GM21723 (cell line): ENCODE data around the gene KCNAB2.

Experiments
- ATAC-seq: cut with Tn5 transposase; IDR thresholded peaks from one replicate; pipeline ENCODE4 v1.9.1; 2021; ENCODE audit warnings: mild to moderate bottlenecking, moderate library complexity; ENCODE audit not compliant: unreplicated experiment

The KCNAB2 gene

DNA sequence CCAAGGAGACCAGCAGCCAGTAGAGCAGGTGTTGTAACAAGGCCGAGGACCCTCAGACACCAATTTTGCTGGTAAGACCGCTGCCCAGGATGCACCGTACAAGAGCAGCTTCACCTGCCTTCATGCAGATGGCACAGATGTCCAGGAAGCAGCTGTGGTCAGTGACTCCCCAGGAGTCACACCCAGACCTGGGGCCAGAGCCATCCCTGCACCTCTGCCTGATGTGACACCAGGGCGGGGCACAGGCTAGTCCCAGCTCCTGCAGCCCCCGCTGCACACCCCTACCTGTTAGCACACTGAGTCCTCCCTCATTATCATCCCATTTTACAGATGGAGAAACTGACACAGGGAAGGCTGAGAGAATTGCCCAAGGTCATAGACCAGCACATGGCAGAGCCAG, 16.3 kb upstream of the KCNAB2 start:
- ATAC-seq: no peak

DNA sequence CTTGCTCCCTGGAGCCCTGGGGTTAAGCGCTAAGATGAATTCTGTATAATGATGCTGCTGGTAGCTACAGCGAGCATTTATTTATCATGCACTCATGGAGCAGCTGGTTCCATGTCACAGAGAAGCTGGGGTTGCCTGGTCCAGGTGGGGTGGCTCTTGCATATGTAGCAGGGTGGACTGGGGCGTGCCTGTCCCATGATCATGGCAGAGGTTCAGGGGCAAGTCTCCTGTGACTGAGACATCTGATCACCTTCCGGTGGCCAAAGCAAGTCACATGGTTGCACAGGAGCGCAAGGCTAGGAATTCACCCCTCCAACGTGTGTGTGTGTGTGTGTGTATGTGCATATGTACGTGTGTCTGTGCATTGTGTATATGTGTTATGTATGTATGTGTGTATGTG, 15.6 kb upstream of the KCNAB2 start:
- no peak for ATAC-seq

DNA sequence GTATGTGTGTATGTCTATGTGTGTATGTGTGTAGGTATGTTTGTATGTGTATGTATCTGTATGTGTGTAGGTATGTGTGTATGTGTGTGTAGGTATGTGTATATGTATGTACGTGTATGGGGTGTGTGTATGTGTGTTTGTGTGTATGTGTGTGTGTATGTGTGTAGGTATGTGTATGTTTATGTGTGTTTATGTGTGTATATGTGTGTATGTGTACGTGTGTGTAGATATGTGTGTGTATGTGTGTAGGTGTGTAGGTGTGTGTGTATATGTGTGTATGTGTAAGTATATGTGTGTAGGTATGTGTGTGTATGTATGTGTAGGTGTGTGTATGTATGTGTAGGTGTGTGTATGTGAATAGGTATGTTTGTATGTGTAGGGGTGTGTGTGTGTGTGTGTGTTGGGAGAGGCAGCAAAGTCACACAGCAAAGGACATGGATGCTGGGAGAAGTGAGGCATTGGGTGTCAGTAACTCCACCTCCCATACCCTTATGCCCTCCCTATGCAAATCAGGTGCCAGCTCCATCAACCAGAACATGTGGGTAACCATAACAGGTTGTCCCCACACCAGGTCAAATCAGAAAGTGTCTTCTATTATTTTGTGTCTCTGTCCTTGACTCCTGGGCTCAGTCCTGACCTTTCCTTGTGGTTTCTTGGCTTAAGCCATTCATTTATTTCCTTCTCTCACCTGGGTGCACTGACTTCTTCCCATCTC, 15.0 kb upstream of the KCNAB2 start:
- ATAC-seq: no peak

DNA sequence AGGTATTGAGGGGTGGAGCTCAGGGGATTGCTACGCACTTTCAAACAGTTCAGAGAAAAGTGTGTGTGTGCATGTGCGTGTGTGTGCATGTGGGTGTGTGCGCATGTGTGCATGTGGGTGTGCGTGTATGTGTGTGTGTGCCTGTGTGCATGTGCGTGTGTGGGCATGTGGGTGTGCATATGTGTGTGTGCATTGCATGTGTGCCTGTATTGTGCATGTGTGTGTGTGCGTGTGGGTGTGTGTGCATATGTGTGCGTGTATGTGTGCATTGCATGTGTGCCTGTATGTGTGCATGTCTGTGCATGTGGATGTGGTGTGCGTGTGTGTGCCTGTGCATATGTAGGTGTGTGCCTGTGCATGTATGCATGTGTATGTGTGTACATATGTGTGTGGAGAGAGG, 12.6 kb upstream of the KCNAB2 start:
- no peak for ATAC-seq

DNA sequence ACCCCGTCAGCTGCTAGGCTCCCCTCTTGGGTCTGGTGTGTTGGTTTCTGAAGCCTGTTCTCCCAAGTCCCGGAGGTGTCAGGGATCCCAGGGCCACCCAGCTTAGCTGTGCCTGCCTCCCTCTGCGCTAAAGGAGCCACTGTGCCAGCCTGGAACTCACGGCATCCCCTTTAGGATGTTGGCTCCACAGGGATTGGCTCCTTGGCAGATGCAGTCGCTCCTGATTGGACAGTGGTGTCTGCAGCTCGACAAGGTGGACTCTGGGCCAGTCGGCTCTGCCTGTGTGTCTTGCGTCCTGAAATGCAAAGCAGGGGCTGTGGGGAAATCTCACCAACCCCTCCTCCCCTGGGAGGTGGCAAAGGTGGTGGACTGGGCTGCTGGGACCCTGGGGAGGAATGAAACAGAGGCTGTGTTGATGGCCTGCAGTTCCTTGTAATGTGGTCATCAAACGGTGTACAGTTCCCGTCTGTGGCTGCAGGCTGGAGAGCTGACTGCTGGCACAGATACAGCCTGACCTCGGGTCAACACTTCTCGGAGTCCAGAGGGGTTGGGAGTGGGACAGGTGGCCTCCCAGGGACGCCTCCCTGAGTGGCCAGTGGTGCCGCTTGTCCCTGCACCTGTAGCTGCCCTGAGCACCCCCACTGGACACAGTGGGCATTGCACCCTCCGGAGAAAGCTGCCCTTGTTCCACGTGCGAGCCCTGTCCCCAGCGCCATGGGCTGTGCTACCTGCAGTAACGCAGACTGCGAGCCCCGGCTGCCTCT, 11.5 kb upstream of the KCNAB2 start:
- no peak for ATAC-seq

DNA sequence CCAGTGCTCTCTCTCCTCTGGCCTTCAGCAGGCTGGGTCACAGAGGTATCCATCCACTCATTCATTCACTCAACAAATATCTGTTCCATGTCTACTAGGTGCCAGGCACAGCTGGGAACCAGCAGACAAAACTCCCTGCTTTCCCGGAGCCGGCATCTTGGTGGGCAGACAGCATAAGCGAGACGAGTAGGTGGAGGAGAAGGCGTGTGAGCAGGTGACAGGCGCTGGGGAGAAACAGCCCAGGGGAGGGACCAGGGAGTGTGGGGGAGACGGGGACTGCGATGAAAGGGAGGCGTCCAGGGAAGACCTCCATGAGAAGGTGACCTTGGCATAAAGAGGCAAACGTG, 11.0 kb upstream of the KCNAB2 start:
- ATAC-seq: no peak

DNA sequence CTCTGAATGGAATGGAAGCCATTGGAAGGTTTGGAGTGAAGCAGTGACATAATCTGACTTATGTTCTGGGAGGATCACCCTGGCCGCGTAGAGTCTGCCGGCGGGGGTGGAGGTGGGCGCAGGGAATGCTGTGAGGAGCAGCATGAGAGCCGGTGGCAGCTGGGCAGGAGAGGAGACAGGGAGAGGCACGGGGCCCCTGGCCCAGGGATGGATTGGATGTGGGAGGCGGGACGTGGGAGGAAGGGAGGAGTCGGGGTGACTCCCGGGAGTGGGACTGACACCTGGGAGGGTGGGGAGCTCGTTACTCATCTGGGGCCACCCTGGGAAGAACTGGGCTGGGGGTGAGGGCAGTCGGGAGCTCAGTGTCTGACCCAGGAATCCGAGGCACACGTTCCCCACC, 10.4 kb upstream of the KCNAB2 start:
- no peak for ATAC-seq

DNA sequence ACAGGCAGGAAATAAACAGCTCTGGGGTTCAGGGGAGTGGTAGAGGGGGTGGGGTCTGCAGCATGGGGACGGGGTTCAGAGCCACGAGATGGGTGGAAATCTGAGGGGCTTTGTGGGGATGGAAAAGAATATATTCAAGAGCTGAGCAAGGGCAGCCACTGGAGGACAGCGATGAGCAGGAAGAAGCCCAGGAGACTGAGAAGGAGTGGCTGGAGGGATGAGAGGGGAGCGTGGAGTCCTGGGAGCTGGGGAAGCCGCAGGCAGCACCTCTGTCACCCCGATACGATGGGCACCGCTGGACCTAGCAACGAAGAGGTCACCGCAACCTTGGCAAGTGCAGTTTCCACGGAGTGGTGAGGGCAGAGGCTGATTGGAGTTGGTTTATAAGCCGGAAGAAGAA, 10.0 kb upstream of the KCNAB2 start:
- no peak for ATAC-seq

DNA sequence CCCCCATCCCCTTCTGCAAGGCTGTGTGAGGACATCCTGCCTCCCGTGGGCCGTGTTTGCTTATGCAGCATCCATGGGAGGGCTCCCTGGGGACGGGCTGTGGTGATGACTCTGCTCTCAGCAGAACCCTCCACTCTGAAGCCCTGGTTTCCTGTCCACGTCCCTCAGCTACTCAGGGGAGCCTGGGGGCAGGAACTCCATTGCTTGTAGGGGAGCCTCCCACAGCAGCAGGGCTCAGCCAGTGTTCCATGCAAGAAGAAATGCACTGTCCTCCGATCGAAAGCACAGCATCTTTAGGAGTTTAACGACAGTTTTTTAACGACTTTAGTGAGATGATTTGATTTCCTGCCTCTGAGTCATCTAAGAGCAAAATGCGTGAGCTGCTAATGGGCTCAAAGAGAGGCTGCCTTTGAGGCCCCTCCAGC, 8.3 kb upstream of the KCNAB2 start:
- ATAC-seq: no peak

DNA sequence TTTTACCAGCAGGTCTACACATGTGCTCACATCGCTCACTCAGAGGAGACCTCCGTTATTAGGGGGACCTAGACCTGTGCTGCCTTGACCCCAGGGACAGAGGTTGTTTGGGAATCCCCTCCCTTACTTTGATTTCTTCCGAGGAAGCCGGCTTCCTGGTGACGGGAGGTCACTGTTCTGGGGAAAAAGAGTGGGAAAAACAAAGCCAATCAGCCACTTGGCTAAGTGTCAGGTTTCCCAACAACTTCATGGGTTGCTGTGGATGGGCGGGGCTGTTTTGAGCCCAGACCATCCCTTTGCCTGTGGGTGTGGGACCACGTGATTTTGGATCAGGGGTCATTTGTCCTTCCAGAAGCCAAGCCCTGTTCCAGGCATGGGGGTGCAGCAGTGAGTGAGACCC, 7.1 kb upstream of the KCNAB2 start:
- no peak for ATAC-seq

DNA sequence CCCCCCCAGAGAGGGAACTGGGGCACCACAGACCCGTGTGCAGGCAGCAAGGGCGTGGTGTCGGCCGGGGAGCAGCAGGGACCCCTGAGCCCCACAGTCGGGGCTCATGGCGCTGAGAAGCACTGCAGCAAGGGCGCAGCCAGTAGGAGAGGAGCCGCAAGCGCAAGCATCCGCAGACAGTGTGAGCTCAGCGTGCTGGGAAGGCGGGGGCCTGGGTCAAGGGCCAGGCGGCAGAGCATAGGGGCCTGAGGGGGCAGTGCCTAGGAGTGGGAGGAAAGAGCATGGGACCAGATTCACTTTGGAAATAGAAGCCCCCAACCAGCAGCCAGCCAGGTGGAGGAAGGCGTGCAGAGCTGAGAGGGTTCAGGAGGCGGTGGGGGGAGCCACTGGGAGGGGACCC, 6.7 kb upstream of the KCNAB2 start:
- ATAC-seq: no peak

DNA sequence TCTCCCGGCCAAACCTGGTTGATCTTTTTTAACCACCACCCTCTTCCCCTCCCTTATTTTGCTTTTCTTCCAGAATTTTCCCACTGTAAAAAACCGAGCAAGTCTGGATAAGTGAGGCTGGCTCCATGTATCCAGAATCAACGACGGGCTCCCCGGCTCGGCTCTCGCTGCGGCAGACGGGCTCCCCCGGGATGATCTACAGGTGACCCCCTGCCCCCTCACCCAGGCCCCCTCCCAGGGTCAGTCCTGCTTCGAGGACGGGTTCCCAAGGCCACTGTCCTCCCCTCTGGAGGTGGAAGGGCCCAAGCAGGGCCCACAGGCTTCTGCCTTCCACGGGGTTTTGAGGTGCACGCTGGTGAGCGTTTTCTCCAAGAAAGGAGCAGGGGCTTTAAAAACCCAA, 5.2 kb upstream of the KCNAB2 start:
- no peak for ATAC-seq

DNA sequence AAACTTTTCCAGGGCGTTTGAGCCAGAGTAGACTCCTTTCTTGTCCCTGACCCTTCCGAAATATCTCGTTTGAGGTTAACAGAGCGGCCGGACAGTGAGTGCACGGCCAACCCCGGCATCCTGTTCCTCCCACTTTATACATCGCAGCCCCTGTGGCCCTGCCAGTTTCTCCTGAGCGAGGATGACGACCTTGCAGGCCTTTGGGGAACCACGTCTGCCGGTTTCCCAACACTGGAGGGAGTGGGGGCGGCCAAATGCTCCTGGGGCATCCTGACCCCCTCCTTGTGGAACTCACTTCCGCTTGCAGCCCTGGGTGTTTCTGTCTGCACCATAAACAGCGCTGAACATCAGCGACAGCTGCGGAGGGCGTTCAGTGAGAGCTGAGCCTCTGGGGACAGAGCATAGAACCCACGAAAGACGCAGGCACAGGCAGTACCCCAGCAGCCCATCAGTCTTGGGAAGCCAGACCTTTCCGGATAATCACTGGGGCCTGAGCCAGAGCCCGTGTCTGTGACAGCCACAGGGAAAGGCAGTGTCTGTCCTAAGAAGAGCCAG, 4.8 kb upstream of the KCNAB2 start:
- ATAC-seq: no peak

DNA sequence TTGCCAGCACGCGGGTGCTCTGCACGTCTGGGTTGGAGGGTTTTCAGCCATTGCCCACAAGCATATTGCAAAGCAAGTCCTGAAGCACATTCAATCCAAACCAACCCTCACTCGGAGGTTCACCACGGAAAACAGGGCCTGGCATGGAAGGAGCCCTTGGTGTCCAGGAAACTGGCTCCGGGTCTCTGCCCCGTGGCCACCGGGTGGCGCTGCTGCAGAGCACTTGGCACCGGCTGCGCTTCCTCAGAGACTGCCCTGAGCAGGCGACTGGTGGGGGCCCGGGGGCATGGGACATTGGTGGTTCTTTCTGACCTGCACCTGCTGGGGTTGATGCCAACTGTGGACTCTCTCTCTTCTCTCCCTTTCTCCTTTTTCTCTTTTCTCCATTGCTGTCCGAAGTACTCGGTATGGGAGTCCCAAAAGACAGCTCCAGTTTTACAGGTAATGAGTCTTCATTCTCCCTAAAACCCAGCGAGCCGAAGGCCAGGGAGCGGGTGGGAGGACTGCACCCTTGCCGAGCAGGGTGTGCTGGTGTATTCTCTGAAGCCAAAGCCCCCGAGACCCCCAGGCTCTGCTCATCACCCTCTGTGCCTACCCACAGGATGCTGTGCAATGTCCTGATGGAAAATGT, 4.1 kb upstream of the KCNAB2 start:
- no peak for ATAC-seq

DNA sequence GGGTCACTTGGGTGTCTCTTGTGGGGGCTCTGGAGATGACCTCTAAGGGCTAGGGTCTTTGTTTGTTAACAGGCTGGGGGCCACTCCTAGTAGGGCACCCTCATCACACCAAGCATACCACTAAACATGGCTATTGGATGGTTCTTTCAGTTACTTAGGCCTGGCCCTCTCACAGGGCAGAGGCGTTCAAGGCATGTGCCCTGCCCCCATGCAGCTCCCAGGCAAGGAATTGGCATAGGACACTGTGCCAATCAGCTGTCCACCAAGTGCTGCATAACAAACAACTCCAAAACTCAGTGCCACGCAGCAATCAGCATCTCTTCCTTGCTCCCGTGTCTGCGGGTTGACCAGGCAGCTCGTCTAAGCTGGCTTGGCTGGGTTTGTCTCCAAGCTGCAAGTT, 2.1 kb upstream of the KCNAB2 start:
- no peak for ATAC-seq

DNA sequence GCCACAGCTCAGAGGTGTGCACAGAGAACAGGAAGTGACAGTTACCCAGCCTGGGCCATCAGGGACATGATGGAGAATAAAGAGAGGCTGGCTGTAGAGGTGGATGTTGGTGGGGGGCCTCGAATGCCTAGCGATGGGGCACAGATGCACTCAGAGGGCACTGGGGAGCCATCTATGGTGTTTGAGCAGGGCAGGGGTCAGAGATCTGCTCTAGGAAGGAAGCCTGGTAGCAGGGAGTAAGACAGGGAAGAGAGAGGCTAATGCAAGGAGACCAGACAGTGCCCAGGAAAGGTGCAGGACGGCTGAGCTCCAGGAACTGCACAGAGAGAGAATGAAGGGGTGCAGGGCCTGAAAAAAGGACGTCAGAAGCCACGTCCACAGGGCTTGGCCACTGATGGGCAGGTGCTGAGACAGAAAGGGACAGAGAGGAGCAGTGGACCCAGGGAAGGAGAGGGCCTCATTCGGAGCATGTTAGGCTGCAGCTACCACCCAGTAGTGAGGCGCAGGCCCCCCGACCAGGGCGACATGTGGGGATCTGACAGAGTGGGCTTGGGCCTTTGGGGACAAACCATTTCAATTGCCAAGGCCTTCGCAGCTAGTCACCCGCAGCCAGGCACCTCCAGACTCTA, 1.1 kb upstream of the KCNAB2 start:
- ATAC-seq: no peak

DNA sequence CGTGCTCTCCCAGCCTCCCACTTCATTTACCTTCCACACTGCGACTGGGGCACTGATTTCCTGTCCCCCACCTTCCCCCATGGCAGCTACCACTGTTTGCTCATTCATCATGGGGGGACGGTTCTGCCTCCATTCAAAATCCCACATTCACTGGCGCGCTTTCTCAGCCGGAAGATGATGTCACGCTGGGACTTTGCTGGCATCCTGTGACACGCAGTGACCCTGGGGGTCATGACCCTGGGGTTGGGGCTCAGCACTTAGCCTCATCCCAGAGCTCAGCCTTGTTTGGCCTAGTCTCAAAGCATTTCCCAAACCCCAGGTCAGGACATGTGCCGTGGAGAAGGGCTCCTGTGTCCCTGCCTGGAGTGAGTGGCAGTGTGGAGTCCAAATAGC, 582 bp upstream of the KCNAB2 start:
- no peak for ATAC-seq

DNA sequence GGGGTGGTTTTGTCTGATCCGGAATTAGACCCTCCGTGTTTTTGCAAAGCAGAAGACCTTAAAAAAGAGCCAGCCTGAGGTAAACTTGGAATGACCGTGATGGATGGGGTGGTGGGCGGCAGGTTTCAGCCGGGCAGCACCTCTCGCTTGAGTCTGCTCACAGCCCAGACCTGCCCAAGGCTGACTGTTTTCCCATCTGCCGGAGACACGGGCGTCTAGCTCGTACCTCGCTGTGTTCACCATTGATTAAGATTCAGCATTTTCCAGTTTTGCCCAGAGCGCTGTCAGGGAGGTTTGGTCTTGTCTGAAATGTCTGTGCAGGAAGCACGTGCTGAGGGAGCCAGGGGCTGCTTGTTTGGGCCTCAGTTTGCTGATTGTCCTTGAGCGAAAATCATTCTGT, 591 bp downstream of the KCNAB2 start:
- ATAC-seq: no peak

DNA sequence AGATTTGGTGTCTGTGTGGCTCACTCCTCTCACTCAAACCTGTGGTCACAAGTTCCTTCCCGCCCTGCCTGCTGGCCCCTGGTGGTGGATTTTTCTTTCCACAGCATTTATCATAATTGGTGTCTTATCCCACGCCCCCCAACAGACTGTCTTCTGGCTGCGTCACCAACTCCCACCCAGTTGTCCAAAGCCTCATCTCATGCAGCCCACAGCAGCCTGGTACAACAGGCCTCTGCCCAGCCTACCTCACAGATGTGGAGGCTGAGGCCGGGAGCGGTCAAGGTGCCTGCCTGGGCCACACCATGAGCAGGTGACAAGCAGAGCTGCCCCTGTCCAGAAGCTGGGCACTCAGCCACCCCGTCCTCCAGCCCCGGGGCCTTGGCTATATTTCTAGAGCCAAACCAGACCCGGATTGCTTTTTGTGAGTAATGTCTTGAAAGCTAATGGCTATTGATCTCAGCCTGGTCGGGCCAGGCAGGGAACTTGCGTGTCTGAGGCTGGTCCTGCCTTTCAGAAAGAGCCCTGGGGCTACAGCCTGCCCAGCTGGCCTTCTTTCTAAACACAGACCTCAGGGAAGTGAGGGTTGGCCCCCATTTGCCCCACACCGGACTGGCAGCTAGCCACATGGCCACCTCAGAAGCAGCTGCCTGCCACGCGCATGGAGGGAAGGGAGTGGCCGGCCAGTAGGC, 2.6 kb downstream of the KCNAB2 start:
- ATAC-seq: no peak

DNA sequence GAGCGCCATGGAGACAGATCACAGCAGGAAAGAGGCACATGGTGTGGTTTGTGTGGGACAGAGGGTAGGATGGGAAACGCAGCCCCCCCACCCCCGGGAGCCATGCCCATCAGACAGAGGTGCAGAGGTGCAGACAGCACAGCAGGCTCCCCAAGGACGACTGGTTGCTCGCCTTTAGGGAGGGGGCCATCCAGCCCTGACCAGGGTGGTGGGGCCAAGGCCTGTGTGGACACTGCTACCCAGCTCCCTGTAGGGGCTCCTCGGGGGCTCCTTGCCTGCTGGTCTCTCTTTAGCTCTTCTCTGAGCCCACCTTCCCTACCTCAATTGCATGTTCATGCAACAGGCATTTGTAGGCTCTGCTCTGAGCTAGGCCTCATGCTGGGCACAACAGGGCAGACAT, 3.7 kb downstream of the KCNAB2 start:
- ATAC-seq: no peak

DNA sequence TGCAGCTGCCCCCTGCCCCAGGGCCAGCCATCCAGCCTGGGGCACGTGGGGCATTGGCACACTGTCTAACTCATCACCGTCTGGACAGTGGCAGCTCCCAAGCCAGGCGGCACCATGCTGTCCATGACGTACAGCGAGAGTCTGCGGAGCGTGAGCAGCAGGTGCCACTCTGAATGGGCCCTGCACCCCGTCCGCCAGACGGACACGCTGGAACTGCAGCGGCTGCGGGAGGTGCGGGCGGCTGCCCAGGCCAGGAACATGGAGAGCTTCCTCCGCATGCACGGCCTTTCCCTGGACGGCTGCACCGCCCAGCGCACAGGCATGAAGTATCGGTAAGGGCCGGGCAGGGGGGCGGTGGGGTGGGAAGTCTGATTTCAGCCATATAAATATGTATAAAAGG, 5.7 kb downstream of the KCNAB2 start:
- ATAC-seq: no peak
